Ovary (tissue), 3 donors: ENCODE measurements around the gene EEF1E1.

Source experiments
- POLR2A ChIP-seq: fragments of 450-650 bp; IDR thresholded peaks from one replicate; pipeline ENCODE4 v1.6.1; 2017; ENCODE audit warnings: antibody characterized with exemption, mild to moderate bottlenecking, moderate library complexity
- TF ChIP-seq, protein P1 (sequence below), 3 donors: fragments of 450-650 bp in 2 of 3; fragments of 200-600 bp in 1 of 3; IDR thresholded peaks; one replicate each; pipeline versions ENCODE4 v1.5.1 to v1.8.0; 2016 to 2022; ENCODE audit warnings: antibody characterized with exemption in 3 of 3, mild to moderate bottlenecking in 1 of 3
- donor health status: DM: no; HTN: no; CAD: no.

DNA sequence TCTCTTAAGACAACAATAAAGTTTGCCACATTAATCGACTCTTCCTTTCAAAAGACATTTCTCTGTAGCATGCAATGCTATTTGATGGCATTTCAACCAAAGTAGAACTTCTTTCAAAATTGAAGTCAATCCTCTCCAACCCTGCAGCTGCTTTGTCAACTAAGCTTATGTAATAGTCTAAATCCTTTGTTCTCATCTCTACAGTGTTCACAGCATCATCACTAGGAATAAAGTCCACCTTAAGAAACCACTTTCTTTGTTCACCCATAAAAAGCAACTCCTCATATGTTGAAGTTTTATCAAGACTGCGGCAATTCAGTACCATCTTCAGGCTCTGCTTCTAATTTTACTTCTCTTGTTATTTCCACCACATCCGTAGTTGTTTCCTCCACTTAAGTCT lies 26.6 kb downstream of the EEF1E1 start:
- TF ChIP-seq, protein P1, sequence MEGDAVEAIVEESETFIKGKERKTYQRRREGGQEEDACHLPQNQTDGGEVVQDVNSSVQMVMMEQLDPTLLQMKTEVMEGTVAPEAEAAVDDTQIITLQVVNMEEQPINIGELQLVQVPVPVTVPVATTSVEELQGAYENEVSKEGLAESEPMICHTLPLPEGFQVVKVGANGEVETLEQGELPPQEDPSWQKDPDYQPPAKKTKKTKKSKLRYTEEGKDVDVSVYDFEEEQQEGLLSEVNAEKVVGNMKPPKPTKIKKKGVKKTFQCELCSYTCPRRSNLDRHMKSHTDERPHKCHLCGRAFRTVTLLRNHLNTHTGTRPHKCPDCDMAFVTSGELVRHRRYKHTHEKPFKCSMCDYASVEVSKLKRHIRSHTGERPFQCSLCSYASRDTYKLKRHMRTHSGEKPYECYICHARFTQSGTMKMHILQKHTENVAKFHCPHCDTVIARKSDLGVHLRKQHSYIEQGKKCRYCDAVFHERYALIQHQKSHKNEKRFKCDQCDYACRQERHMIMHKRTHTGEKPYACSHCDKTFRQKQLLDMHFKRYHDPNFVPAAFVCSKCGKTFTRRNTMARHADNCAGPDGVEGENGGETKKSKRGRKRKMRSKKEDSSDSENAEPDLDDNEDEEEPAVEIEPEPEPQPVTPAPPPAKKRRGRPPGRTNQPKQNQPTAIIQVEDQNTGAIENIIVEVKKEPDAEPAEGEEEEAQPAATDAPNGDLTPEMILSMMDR (IDR thresholded peaks at IDR 0.05), result no peak
- TF ChIP-seq POLR2A, result no peak
